ENCODE results near the gene COX20. TPM values are rescaled to one million over a fixed set of nuclear protein-coding genes. Genes with fewer than 3 reads are reported as not detected.

COX20 gene
- polyA plus RNA-seq, 1 of the 3 experiments (the other 2 are of a cell fraction), result 24.8 TPM

- no peak for TF ChIP-seq RCOR1 (IDR thresholded peaks at IDR 0.05; ENCODE audit: low read length)
- no peak for TF ChIP-seq ELF1 (IDR thresholded peaks at IDR 0.05)
- TF ChIP-seq TEAD4 (IDR thresholded peaks at IDR 0.05; ENCODE audit: borderline replicate concordance, insufficient read depth), result no peak
- TF ChIP-seq RFX5 (IDR thresholded peaks at IDR 0.05; ENCODE audit: low read length), result no peak
These were observed 40.9 kb downstream of the COX20 start (continued) for GRCh38 chr1:244876228-244876910.

GRCh38 chr1:244878681-244879080 lies 43.2 kb downstream of the COX20 start:
- Histone ChIP-seq H3K4me1 (ENCODE audit: control insufficient read depth in 1 of 2, insufficient read depth in 2 of 2, low read depth in 1 of 2, low read length in 1 of 2) (no peaks in the 10 kb centered on the region), H3K9ac (no peak overlapping the region), H2AFZ (ENCODE audit: low read depth) (no peak overlapping the region), H3K4me3 (ENCODE audit: low read depth in 2 of 2, low read length in 1 of 2) (no peak overlapping the region), H3K27me3 (ENCODE audit: insufficient read depth) (no peaks in the 10 kb centered on the region), H3K9me3 (no peaks in the 10 kb centered on the region), H3K4me2 (no peak overlapping the region), H3F3A (replicated peaks; ENCODE audit: insufficient read depth) (no peaks in the 10 kb centered on the region), H3K27ac (ENCODE audit: low read depth in 2 of 2, low read length in 1 of 2) (no peak overlapping the region), H3K36me3 (replicated peaks in 1 of 2; ENCODE audit: control insufficient read depth in 1 of 2, insufficient read depth in 2 of 2, low read length in 1 of 2) (no peaks in the 10 kb centered on the region), H3K9me2 (no peaks in the 10 kb centered on the region), H4K20me1 (ENCODE audit: insufficient read depth) (no peaks in the 10 kb centered on the region), H3K79me2 (ENCODE audit: insufficient read depth) (no peaks in the 10 kb centered on the region)
- ChIA-PET POLR2A (interaction anchor here (0.7 kb wide), 1 partner anchor 1451 kb away, joined by 3 read pairs; no protein-coding TSS in a partner anchor), CTCF (no interaction called here)
- 88% methylated on average over 5 of the region's 5 CpGs for WGBS (ENCODE audit: low lambda C conversion rate)
- no peak for DNase-seq
- TF ChIP-seq RFX5 (IDR thresholded peaks at IDR 0.05; ENCODE audit: low read length) (no peak), CHD2 (IDR thresholded peaks at IDR 0.05; ENCODE audit: low read length, partially characterized antibody) (no peak), SMC3 (IDR thresholded peaks at IDR 0.05; ENCODE audit: low read depth, low read length) (no peak), CTCF (IDR thresholded peaks at IDR 0.05) (no peak), NRF1 (IDR thresholded peaks at IDR 0.05; ENCODE audit: low read depth, low read length) (no peak)
- TF ChIP-seq, protein P1, sequence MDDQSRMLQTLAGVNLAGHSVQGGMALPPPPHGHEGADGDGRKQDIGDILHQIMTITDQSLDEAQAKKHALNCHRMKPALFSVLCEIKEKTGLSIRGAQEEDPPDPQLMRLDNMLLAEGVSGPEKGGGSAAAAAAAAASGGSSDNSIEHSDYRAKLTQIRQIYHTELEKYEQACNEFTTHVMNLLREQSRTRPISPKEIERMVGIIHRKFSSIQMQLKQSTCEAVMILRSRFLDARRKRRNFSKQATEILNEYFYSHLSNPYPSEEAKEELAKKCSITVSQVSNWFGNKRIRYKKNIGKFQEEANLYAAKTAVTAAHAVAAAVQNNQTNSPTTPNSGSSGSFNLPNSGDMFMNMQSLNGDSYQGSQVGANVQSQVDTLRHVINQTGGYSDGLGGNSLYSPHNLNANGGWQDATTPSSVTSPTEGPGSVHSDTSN (IDR thresholded peaks at IDR 0.05), result no peak

DNA sequence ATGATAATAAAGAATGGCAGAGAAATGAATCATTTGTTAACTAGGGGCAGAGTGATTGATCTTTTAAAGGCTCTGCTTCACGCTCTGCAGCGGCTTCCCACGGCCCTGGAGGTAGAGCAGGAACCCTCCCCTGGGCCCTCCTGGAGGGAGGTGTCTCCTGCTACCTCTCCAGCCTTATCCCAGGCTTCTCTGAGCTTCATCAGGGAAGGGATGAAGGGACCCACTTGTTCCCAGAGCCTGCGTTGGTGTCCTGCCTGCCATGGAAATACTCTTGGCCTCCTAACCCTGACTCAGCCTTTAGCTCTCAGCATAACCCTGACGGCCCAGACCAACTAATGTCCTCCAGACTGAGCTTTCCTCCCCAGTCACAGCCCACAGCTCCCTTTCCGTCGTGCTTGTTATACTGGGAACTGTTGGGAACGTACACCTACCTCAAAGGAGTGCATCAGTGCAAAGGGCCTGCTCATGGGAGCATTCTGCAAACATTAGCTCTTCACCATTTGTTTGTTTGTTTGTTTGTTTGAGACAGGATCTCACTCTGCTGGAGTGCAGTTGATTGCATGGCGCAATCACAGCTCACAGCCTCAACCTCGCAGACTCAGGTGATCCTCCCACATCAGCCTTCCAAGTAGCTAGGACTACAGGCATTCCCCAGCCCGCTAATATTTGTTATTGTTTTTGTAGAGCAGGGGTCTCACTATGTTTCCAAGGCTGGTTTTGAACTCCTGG lies 46.3 kb downstream of the COX20 start:
- CTCF ChIA-PET, result no interaction called here
- POLR2A ChIA-PET, result no interaction called here

More for the DNA sequence above, 46.3 kb downstream of the COX20 start:
- DNase-seq, result no peak
- Histone ChIP-seq H4K20me1 (ENCODE audit: insufficient read depth) (no peaks in the 10 kb centered on the region), H3K27ac (ENCODE audit: low read depth in 2 of 2, low read length in 1 of 2) (no peak overlapping the region), H3K9ac (no peak overlapping the region), H3K4me1 (ENCODE audit: control insufficient read depth in 1 of 2, insufficient read depth in 2 of 2, low read depth in 1 of 2, low read length in 1 of 2) (no peaks in the 10 kb centered on the region), H3K27me3 (ENCODE audit: insufficient read depth) (no peaks in the 10 kb centered on the region), H3F3A (replicated peaks; ENCODE audit: insufficient read depth) (no peaks in the 10 kb centered on the region), H3K9me2 (no peaks in the 10 kb centered on the region), H3K36me3 (replicated peaks in 1 of 2; ENCODE audit: control insufficient read depth in 1 of 2, insufficient read depth in 2 of 2, low read length in 1 of 2) (no peaks in the 10 kb centered on the region), H3K79me2 (ENCODE audit: insufficient read depth) (no peaks in the 10 kb centered on the region), H3K9me3 (no peaks in the 10 kb centered on the region), H2AFZ (ENCODE audit: low read depth) (no peak overlapping the region), H3K4me3 (ENCODE audit: low read depth in 2 of 2, low read length in 1 of 2) (no peak overlapping the region), H3K4me2 (no peak overlapping the region)
- WGBS (ENCODE audit: low lambda C conversion rate), result 81% methylated on average over 11 of the region's 11 CpGs
- no peak for TF ChIP-seq GATA2 (CRISPR knock-in tag; IDR thresholded peaks at IDR 0.05)
